Testis (tissue), 2 donors: ENCODE results near the gene WDFY2.

Source experiments
- POLR2A ChIP-seq: fragments of 450-650 bp; IDR thresholded peaks from one replicate; pipeline ENCODE4 v1.6.1; 2017; ENCODE audit warnings: antibody characterized with exemption, mild to moderate bottlenecking, moderate library complexity
- TF ChIP-seq, protein P1 (sequence below), 3 experiments: fragments of 450-650 bp in 2 of 3; fragments of 200-600 bp in 1 of 3; sonication (generic) in 1 of 3; IDR thresholded peaks; one replicate each; pipeline ENCODE4 v1.5.1; 2016 to 2019; ENCODE audit warnings: antibody characterized with exemption in 3 of 3, mild to moderate bottlenecking in 2 of 3, moderate library complexity in 1 of 3

DNA sequence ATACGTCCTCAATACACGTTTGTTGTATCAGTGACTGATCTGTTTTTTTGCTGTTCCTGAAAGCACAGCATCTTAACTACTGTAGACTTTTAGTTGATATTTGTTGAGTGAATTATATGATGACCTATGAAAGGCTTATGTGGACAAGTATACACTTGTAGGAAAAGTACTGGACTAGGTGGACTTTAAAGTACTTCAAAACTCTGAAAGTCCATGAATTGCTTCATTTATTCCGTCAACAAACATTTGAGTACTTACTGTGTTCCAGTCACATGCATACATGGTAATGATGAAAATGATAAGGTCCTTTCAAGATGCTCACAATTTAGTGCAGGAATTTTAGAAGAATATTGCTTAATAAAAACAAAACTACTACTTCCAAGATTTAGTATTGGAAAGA, 3.1 kb downstream of the WDFY2 start:
- TF ChIP-seq, protein P1, sequence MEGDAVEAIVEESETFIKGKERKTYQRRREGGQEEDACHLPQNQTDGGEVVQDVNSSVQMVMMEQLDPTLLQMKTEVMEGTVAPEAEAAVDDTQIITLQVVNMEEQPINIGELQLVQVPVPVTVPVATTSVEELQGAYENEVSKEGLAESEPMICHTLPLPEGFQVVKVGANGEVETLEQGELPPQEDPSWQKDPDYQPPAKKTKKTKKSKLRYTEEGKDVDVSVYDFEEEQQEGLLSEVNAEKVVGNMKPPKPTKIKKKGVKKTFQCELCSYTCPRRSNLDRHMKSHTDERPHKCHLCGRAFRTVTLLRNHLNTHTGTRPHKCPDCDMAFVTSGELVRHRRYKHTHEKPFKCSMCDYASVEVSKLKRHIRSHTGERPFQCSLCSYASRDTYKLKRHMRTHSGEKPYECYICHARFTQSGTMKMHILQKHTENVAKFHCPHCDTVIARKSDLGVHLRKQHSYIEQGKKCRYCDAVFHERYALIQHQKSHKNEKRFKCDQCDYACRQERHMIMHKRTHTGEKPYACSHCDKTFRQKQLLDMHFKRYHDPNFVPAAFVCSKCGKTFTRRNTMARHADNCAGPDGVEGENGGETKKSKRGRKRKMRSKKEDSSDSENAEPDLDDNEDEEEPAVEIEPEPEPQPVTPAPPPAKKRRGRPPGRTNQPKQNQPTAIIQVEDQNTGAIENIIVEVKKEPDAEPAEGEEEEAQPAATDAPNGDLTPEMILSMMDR (IDR thresholded peaks at IDR 0.05): no peak
- TF ChIP-seq POLR2A: no peak
